Measurements from ENCODE around the gene DPP3. TPM values are rescaled to one million over a fixed set of nuclear protein-coding genes. Genes with fewer than 3 reads are reported as not detected.
"Not testable (repeated sequence)": the region's sequence is repeated elsewhere in the genome, so short reads cannot be mapped to it uniquely, and the experiment has no call there.

Gene DPP3
- total RNA-seq, 1 donor from 2014 or later: 60.0 TPM

DNA sequence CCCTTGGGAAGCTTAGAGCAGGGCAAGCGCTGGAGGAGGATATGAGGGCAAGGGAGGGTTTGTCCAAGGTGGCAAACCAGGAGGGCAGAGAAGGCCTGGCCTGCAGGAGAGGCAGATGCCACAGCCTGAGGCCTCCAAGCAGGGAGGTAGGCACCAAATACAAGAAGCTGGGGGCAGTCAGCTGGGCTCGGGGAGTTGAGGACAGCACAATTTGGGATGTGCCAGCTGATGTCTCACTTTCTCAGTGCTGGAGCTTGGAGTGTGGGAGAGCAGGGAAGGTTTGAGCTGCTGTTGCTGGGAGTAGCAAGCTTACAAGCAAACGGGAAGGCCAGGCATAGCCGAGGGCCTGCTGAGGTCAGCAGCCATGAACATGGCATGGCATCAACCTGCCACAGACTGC is 61.7 kb downstream of the DPP3 start:
- no peak overlapping the region for H3K9ac ChIP-seq (ENCODE audit: low read length)
- no peak overlapping the region for H3K27ac ChIP-seq (ENCODE audit: low read depth, low read length)
- no peak overlapping the region for H3K4me3 Mint-ChIP-seq (ENCODE audit: unreplicated experiment)
- no peak overlapping the region for H3K4me2 ChIP-seq (ENCODE audit: low read length)
- H3K4me1 Mint-ChIP-seq (ENCODE audit: low read depth, unreplicated experiment): peaks cover 6% of the 10 kb centered on the region
- H4K20me1 ChIP-seq (ENCODE audit: insufficient read depth, low read length): peaks cover 7% of the 10 kb centered on the region
- H3K9me3 Mint-ChIP-seq (ENCODE audit: unreplicated experiment): no peaks in the 10 kb centered on the region
- no peak overlapping the region for H3K27ac Mint-ChIP-seq (ENCODE audit: unreplicated experiment)
- H3K9me3 ChIP-seq (ENCODE audit: insufficient read depth, low read depth, low read length): no peaks in the 10 kb centered on the region
- H3K27me3 ChIP-seq (ENCODE audit: insufficient read depth, low read length): no peaks in the 10 kb centered on the region
- H3K36me3 ChIP-seq (ENCODE audit: insufficient read depth, low read length): no peaks in the 10 kb centered on the region
- no peak for TF ChIP-seq EZH2 (IDR thresholded peaks at IDR 0.05; ENCODE audit: insufficient read depth, low read length)
- TF ChIP-seq CTCF (IDR thresholded peaks at IDR 0.05; ENCODE audit: insufficient read depth, low read depth, low read length): no peak
- DNase-seq (ENCODE audit: low read depth) (no peak), FAIRE-seq (no peak)
- no peak overlapping the region for H2AFZ ChIP-seq (ENCODE audit: low read depth, low read length)
- H3K36me3 Mint-ChIP-seq (ENCODE audit: low read depth, unreplicated experiment): peaks cover 13% of the 10 kb centered on the region
- no peaks in the 10 kb centered on the region for H3K79me2 ChIP-seq (ENCODE audit: insufficient read depth, low read length)
- no peak overlapping the region for H3K4me3 ChIP-seq (ENCODE audit: insufficient read depth, low read depth, low read length)
- H3K27me3 Mint-ChIP-seq (ENCODE audit: low read depth, unreplicated experiment): peaks cover 6% of the 10 kb centered on the region
- peaks cover 28% of the 10 kb centered on the region for H3K4me1 ChIP-seq (ENCODE audit: insufficient read depth, low read length)

DNA sequence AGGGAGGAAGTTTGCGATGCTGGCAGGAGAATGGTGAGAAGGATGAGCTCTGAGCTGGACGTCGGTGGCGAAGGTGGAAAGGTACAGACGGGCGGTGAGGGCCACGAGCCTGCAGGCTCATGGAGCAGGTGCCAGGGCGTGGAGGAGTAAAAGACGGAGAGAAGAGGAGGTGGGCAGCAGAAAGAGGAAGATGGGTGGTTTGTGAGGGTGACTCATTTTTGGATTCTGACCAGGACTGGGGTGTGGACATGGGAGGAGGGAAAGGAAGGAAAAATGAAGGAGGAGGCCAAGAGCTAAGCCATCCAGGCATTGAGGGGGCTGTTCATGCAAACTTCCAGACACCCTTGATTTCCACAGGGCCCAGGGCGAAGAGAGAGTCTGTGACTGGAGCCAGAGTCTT is 62.1 kb downstream of the DPP3 start:
- Histone ChIP-seq H3K9ac (ENCODE audit: low read length) (peak overlapping the region; percentile 2), H3K27ac (ENCODE audit: low read depth, low read length) (no peak overlapping the region), H3K4me1 (ENCODE audit: insufficient read depth, low read length) (peaks cover 28% of the 10 kb centered on the region), H3K27me3 (ENCODE audit: insufficient read depth, low read length) (peaks cover 2% of the 10 kb centered on the region), H3K4me2 (ENCODE audit: low read length) (peak overlapping the region; percentile 28), H3K9me3 (ENCODE audit: insufficient read depth, low read depth, low read length) (no peaks in the 10 kb centered on the region), H3K4me3 (ENCODE audit: insufficient read depth, low read depth, low read length) (no peak overlapping the region), H4K20me1 (ENCODE audit: insufficient read depth, low read length) (peaks cover 7% of the 10 kb centered on the region), H3K79me2 (ENCODE audit: insufficient read depth, low read length) (no peaks in the 10 kb centered on the region), H2AFZ (ENCODE audit: low read depth, low read length) (no peak overlapping the region), H3K36me3 (ENCODE audit: insufficient read depth, low read length) (no peaks in the 10 kb centered on the region)
- Mint-ChIP-seq H3K27me3 (ENCODE audit: low read depth, unreplicated experiment) (peaks cover 7% of the 10 kb centered on the region), H3K9me3 (ENCODE audit: unreplicated experiment) (no peaks in the 10 kb centered on the region), H3K27ac (ENCODE audit: unreplicated experiment) (no peak overlapping the region), H3K4me1 (ENCODE audit: low read depth, unreplicated experiment) (peaks cover 6% of the 10 kb centered on the region), H3K36me3 (ENCODE audit: low read depth, unreplicated experiment) (peaks cover 11% of the 10 kb centered on the region), H3K4me3 (ENCODE audit: unreplicated experiment) (no peak overlapping the region)
- DNase-seq (ENCODE audit: low read depth) (peak; percentile 48), FAIRE-seq (no peak)
- TF ChIP-seq CTCF (IDR thresholded peaks at IDR 0.05; ENCODE audit: insufficient read depth, low read depth, low read length) (no peak), EZH2 (IDR thresholded peaks at IDR 0.05; ENCODE audit: insufficient read depth, low read length) (no peak)

GRCh38 chr11:66543263-66544107 is 63.3 kb downstream of the DPP3 start:
- Mint-ChIP-seq H3K4me3 (ENCODE audit: unreplicated experiment) (peak overlapping the region; percentile 72), H3K36me3 (ENCODE audit: low read depth, unreplicated experiment) (peaks cover 10% of the 10 kb centered on the region), H3K4me1 (ENCODE audit: low read depth, unreplicated experiment) (peaks cover 6% of the 10 kb centered on the region), H3K27me3 (ENCODE audit: low read depth, unreplicated experiment) (peaks cover 14% of the 10 kb centered on the region), H3K9me3 (ENCODE audit: unreplicated experiment) (no peaks in the 10 kb centered on the region), H3K27ac (ENCODE audit: unreplicated experiment) (peak overlapping the region; percentile 28)
- peak overlapping the region; percentile 78 for H3K4me2 ChIP-seq (ENCODE audit: low read length)
- TF ChIP-seq CTCF (IDR thresholded peaks at IDR 0.05; ENCODE audit: insufficient read depth, low read depth, low read length): peak; percentile 8
- no peak for TF ChIP-seq EZH2 (IDR thresholded peaks at IDR 0.05; ENCODE audit: insufficient read depth, low read length)
- peaks cover 2% of the 10 kb centered on the region for H3K27me3 ChIP-seq (ENCODE audit: insufficient read depth, low read length)
- no peak for FAIRE-seq
- H3K79me2 ChIP-seq (ENCODE audit: insufficient read depth, low read length): no peaks in the 10 kb centered on the region
- peaks cover 28% of the 10 kb centered on the region for H3K4me1 ChIP-seq (ENCODE audit: insufficient read depth, low read length)
- no peak overlapping the region for H3K27ac ChIP-seq (ENCODE audit: low read depth, low read length)
- peak overlapping the region; percentile 73 for H2AFZ ChIP-seq (ENCODE audit: low read depth, low read length)
- DNase-seq (ENCODE audit: low read depth): peak; percentile 49
- H3K4me3 ChIP-seq (ENCODE audit: insufficient read depth, low read depth, low read length): no peak overlapping the region
- no peaks in the 10 kb centered on the region for H3K36me3 ChIP-seq (ENCODE audit: insufficient read depth, low read length)
- peaks cover 7% of the 10 kb centered on the region for H4K20me1 ChIP-seq (ENCODE audit: insufficient read depth, low read length)
- H3K9me3 ChIP-seq (ENCODE audit: insufficient read depth, low read depth, low read length): no peaks in the 10 kb centered on the region
- peak overlapping the region; percentile 48 for H3K9ac ChIP-seq (ENCODE audit: low read length)

- not testable (repeated sequence) for H3K27ac ChIP-seq (ENCODE audit: low read depth, low read length); H3K27me3 ChIP-seq (ENCODE audit: insufficient read depth, low read length); H2AFZ ChIP-seq (ENCODE audit: low read depth, low read length); FAIRE-seq; H3K36me3 ChIP-seq (ENCODE audit: insufficient read depth, low read length); H3K9me3 ChIP-seq (ENCODE audit: insufficient read depth, low read depth, low read length); H3K79me2 ChIP-seq (ENCODE audit: insufficient read depth, low read length); H3K4me1 Mint-ChIP-seq (ENCODE audit: low read depth, unreplicated experiment); H3K9me3 Mint-ChIP-seq (ENCODE audit: unreplicated experiment); H4K20me1 ChIP-seq (ENCODE audit: insufficient read depth, low read length); DNase-seq (ENCODE audit: low read depth)
- peaks cover 10% of the 10 kb centered on the region for H3K36me3 Mint-ChIP-seq (ENCODE audit: low read depth, unreplicated experiment)
- Histone ChIP-seq H3K4me1 (ENCODE audit: insufficient read depth, low read length) (peaks cover 28% of the 10 kb centered on the region), H3K4me3 (ENCODE audit: insufficient read depth, low read depth, low read length) (peak overlapping the region; percentile 66), H3K4me2 (ENCODE audit: low read length) (peak overlapping the region; percentile 88), H3K9ac (ENCODE audit: low read length) (peak overlapping the region; percentile 84)
- peak overlapping the region; percentile 86 for H3K27ac Mint-ChIP-seq (ENCODE audit: unreplicated experiment)
- H3K4me3 Mint-ChIP-seq (ENCODE audit: unreplicated experiment): peak overlapping the region; percentile 86
- H3K27me3 Mint-ChIP-seq (ENCODE audit: low read depth, unreplicated experiment): peaks cover 23% of the 10 kb centered on the region
Observed at GRCh38 chr11:66544952-66545351, 64.7 kb downstream of the DPP3 start.
